ENCODE data around the gene FAM20B.

The FAM20B gene

GRCh38 chr1:179104611-179105250 lies 79.0 kb downstream of the FAM20B start:
- H3K4me3 ChIP-seq (replicated peaks in 1 of 2; ENCODE audit: low read depth in 2 of 2, low read length in 2 of 2) = no peak overlapping the region
- TF ChIP-seq CTCF (IDR thresholded peaks at IDR 0.05; ENCODE audit: low read depth, low read length) = no peak
- DNase-seq (ENCODE audit: low read depth in 2 of 2) = no peak

GRCh38 chr1:179105393-179105792 lies 79.7 kb downstream of the FAM20B start:
- DNase-seq (ENCODE audit: low read depth in 2 of 2) = no peak
- TF ChIP-seq CTCF (IDR thresholded peaks at IDR 0.05; ENCODE audit: low read depth, low read length) = peak; percentile 47
- no peak overlapping the region for H3K4me3 ChIP-seq (replicated peaks in 1 of 2; ENCODE audit: low read depth in 2 of 2, low read length in 2 of 2)

GRCh38 chr1:179107706-179108629 lies 82.3 kb downstream of the FAM20B start:
- DNase-seq (ENCODE audit: low read depth in 2 of 2) = peak in 1 of 2 donors; percentile 23
- TF ChIP-seq CTCF (IDR thresholded peaks at IDR 0.05; ENCODE audit: low read depth, low read length) = no peak
- no peak overlapping the region for H3K4me3 ChIP-seq (replicated peaks in 1 of 2; ENCODE audit: low read depth in 2 of 2, low read length in 2 of 2)

GRCh38 chr1:179108644-179109043 lies 83.0 kb downstream of the FAM20B start:
- DNase-seq (ENCODE audit: low read depth in 2 of 2) = no peak
- TF ChIP-seq CTCF (IDR thresholded peaks at IDR 0.05; ENCODE audit: low read depth, low read length) = no peak
- no peak overlapping the region for H3K4me3 ChIP-seq (replicated peaks in 1 of 2; ENCODE audit: low read depth in 2 of 2, low read length in 2 of 2)

GRCh38 chr1:179115181-179115580 lies 89.5 kb downstream of the FAM20B start:
- no peak for TF ChIP-seq CTCF (IDR thresholded peaks at IDR 0.05; ENCODE audit: low read depth, low read length)
- H3K4me3 ChIP-seq (replicated peaks in 1 of 2; ENCODE audit: low read depth in 2 of 2, low read length in 2 of 2) = no peak overlapping the region
- no peak for DNase-seq (ENCODE audit: low read depth in 2 of 2)

- no peak overlapping the region for H3K4me3 ChIP-seq (replicated peaks in 1 of 2; ENCODE audit: low read depth in 2 of 2, low read length in 2 of 2)
- no peak for DNase-seq (ENCODE audit: low read depth in 2 of 2)
- TF ChIP-seq CTCF (IDR thresholded peaks at IDR 0.05; ENCODE audit: low read depth, low read length) = no peak
Observed at GRCh38 chr1:179119513-179119912, 93.8 kb downstream of the FAM20B start.
